ENCODE results near the gene PITPNC1.

GRCh38 chr17:67565068-67565467 is 188.0 kb downstream of the PITPNC1 start:
- TF ChIP-seq EP300 (IDR thresholded peaks at IDR 0.05), result no peak
- no peak for TF ChIP-seq POLR2AphosphoS5 (IDR thresholded peaks at IDR 0.05)
- no peak for TF ChIP-seq CTCF (IDR thresholded peaks at IDR 0.05)

Data from upper lobe of left lung (tissue), 4 donors.